NCI-H2196 (cell line): ENCODE data around the gene TEX44.
"Not testable (repeated sequence)": the region's sequence is repeated elsewhere in the genome, so short reads cannot be mapped to it uniquely, and the experiment has no call there.

Source experiments
- DNase-seq: peaks from one replicate; lab custom pipeline; 2025; ENCODE audit not compliant: unreplicated experiment; lab: John Stamatoyannopoulos, UW

The TEX44 gene

DNA sequence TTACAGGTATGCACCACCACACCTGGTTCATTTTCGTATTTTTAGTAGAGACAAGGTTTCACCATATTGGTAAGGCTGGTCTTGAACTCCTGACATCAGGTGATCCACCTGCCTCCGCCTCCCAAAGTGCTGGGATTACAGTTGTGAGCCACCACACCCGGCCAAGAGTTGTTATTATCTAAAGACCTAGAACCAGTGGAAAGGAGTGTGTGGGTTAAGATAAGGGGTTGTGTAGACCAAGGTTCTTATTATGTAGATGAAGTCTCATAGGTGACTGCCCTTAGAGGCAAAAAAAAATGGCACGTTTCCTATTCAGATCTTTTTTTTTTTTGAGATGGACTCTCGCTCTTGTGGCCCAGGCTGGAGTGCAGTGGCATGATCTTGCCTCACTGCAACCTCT, 21.7 kb upstream of the TEX44 start:
- DNase-seq: not testable (repeated sequence)

GRCh38 chr2:231571661-231572191, 20.9 kb upstream of the TEX44 start:
- no peak for DNase-seq

- DNase-seq: no peak
These were observed 19.6 kb upstream of the TEX44 start for GRCh38 chr2:231573096-231573495.

DNA sequence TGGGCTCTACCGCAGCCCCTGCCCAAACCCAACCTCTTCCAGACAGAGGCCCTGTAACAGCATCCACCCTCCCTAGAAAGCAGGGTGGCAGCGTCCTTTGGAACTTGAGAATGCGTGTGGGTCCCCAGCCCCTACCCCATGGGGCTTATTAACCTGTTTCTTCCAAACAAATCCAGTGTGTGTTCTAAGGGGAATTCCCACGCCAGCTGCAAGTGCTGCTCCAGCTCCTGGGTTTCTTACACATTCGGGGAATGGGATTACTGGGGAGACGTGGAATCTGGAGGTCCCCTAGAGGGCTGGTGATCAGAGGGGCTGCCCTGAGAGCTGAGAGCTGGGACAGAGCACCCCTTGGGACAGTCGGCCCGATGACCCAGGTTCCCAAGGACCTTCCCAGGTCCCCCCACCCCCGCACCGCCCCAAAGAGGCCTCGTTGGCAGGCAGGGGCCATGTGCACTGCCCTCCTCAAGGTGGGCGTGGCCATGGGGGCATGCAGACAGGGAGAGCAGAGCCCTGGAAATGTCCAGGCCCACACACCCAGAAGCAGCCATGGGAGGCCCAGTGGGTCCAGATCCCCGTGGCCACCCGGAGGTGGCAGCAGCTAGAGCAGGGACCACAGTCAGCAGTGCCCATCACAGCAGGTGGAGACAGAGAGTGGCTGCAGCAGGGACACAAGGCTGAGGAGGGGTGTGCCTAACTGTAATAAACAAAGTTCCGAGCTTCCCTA, 18.8 kb upstream of the TEX44 start:
- no peak for DNase-seq

DNA sequence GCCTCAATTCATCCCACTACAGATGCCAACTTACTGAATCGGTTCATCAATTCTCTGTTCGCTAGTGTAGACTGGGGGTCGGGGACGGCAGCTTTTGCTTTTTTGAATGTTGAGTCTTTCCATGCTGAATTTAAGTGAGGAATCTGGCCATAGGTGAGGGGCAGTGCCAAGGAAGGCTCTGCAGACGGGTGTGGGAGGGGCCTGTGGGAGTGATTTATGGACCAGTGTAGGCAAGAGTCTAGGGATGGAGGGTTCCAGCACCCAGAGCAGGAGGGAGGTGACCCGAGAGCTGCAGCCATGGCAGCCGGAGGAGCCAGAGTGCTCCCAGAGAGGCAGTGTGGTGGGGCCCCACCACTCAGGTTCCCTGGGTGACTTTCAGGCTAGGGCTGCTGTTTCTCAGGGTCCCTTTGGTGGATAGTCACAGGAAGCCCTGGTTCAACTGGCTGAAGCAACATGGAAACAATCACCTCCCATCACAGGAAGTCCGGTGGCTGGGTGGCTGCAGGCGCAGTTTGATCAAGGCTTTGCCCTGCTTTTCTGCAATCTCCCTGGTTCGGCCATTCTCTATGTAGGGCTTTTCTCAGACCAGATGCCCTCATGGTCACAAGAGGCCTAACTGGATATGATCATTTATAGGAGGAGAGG, 16.9 kb upstream of the TEX44 start:
- DNase-seq: no peak

DNA sequence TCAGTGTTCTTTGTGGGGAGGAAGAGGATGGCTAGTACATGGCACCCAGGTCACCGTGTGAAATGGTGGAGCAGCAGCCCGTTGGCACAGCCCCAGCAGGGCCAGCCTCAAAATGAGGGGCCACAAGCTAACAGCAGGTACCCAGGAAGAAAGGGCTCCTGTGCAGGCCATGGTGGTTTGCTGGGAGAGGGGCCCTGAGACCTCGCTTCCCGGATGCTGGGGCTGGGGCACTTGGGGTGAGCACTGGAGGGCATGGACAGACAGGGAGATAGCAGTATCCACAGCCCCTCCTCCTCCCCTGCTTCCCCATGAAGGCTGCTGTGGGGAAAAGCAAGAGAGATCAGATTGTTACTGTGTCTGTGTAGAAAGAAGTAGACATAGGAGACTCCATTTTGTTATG, 16.2 kb upstream of the TEX44 start:
- DNase-seq: no peak

DNA sequence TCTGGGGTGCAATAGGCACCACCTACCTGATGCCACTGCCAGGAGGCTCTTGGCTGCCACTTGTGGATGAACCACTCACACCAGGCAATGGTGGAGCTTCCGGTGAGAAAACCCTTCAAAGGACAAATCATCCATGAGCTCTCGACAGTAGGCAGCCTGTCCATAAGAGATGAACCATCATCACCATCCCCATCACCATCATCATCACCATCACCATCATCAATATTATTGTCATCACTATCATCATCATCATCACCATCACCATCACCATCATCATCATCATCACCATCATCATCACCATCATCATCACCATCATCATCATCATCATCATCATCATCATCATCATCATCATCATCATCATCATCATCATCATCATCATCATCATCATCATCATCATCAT, 14.0 kb upstream of the TEX44 start:
- DNase-seq: not testable (repeated sequence)

- no peak for DNase-seq
These were observed 13.1 kb upstream of the TEX44 start for GRCh38 chr2:231579560-231579959.

- DNase-seq: no peak
These were observed 11.3 kb upstream of the TEX44 start for GRCh38 chr2:231581328-231581727.

DNA sequence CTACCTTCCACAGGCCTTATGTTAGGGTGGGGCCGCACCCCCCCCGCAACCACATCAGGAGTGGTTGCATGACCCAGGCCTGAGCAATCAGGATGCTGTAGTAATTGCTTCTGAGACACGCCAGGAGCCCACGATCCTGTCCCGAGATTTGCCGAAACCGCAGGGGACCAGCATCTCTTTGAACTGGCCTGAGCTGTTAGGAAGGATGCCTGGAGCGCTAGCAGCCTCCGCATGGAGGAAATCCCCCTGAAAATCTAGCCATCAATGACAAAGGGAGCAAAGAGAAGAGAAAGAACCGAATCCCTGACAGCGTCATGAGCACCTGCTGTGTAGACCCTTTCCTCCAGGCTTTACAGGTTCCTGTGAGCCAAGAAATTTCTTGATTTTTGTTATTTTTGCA, 8.7 kb upstream of the TEX44 start:
- no peak for DNase-seq

GRCh38 chr2:231587744-231588143, 4.9 kb upstream of the TEX44 start:
- not testable (repeated sequence) for DNase-seq

- no peak for DNase-seq
These were observed 3.0 kb upstream of the TEX44 start for GRCh38 chr2:231589656-231590055.

GRCh38 chr2:231590614-231591013, 2.0 kb upstream of the TEX44 start:
- DNase-seq: peak; percentile 55

DNA sequence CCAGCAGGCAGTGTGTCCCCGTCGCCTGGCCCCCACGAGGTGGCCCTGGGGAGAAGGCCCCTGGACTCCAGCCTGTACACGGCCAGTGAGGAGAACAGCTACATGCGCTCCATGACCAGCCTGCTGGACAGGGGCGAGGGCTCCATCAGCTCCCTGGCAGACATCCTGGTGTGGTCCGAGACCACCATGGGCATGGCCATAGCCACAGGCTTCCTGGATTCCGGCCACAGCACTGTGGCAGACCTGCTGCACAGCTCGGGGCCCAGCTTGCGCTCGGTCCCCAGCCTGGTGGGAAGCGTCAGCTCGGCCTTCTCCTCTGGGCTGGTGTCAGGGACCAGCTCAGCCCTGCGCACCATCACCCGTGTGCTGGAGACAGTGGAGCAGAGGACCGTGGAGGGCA, 1.0 kb downstream of the TEX44 start:
- DNase-seq: no peak

DNA sequence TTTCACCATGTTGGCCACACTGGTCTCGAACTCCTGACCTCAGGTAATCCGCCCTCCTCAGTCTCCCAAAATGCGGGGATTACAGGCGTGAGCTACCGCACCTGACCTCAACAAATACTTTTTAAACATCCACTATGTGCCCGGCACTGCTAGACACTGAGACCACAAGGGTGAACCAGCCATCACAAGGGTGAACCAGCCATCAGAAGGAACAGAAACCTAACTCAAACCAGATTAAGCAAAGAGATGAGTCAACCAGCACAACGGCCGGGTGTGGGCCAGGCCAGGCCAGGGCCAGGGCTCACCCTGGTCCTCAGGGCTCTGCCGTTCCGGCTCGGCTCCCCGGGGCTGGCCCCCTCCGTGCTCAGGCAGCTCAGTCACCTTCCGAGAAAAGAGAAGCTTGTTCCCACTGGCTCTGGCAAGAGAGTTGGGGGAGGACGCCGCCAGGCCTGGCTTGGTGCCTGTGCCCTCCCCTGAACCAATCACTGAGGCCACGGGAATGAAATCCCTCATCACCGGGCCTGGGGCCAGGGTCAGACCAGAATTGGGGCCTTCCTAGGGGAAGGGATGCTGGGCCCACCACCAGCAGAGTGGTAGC, 4.4 kb downstream of the TEX44 start:
- DNase-seq: no peak

DNA sequence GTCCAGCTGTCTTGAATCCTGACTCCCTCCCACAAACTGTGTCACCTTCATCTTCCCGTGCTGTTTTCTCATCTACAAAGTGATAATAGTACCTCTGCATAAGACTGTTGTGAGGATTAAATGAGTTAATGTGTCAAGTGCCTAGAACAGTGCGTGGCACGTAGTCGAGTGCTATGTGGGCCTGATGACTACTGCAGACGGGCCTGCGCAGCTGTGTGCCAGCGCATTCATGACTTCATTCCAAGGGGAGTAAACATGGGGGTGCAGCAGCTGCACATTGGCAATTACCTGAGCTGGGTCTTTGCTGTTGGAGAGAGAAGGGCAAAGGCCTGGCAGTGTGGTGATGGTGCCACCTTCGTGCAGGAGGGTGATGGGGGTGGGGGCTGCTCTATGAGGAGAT, 5.0 kb downstream of the TEX44 start:
- DNase-seq: no peak

DNA sequence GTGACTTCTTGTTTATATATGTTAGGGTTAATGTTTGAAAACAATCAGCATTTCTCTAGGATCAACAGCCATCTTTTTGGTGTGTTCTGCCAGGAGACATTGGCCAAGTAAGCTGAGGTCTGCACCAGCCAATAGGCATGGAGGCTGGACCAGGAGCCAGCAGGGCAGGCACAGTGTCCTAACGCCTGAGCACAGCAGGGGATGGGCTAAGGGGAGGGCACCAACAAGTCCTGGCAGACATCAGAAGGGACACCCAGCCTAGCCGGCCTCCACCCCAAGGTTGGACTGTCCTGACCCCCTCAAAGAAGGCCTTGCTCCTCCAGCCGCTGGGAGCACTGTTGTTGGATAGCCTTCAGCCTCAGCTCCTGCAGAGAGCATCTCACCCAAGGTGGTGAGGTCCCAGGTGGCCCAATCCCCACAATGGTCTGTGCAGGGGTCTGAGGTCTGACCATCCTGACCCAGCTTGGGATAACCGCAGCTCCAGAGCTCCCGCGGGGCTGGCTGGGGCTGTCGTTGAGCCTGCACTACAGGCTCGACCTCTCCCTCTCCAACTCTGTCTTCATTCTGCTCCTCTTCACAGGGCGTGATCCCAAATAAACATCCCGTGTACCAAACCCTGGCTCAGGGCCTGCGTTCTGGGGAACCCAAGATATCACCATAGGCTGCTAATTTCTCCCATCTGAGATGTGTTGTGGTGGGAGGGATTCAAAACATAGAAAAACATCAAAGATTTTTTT, 8.1 kb downstream of the TEX44 start:
- no peak for DNase-seq

DNA sequence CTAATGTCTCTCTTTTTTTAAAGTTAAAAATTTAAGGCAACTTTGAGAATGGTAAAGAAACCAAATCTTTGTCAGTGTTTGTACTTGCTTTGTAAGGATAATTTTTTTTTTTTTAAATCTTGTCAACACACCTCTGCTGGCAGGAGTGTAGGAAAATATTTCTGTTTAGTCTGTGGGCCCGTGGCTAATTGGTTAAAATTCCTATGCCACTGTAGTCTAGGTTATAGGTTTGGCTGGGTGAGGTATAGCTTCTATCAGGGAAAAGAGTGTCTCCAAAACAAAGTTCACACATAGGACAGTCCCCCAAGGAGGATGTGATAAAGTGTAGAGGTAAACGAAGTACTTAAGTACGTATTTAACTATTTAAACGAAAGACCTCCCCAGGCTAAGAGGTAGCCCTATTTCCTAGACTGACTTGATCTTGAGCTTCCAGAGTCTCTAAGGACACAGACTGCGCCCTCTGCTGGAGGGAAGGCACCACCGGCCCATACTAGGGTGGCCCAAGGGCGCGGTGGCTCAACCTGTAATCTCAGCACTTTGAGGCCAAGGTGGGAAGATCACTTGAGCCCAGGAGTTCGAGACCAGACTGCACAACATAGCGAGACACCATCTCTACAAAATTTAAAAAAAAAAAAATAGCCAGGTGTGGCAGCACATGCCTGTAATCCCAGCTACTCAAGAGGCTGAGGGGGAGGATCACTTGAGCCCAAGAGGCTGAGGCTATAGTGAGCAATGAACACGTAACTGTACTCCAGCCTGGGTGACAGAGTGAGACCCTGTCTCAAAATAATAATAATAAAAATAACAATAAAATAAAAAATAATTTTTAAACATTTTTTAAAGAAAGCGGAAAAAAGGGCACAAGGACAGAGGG, 8.9 kb downstream of the TEX44 start:
- peak; percentile 84 for DNase-seq

- DNase-seq: no peak
These were observed 10.3 kb downstream of the TEX44 start for GRCh38 chr2:231602859-231603467.

GRCh38 chr2:231604101-231604684, 11.5 kb downstream of the TEX44 start:
- DNase-seq: peak; percentile 63
